ENCODE measurements around the gene IFRD2.
"Not testable (repeated sequence)": the region's sequence is repeated elsewhere in the genome, so short reads cannot be mapped to it uniquely, and the experiment has no call there.

Gene IFRD2

DNA sequence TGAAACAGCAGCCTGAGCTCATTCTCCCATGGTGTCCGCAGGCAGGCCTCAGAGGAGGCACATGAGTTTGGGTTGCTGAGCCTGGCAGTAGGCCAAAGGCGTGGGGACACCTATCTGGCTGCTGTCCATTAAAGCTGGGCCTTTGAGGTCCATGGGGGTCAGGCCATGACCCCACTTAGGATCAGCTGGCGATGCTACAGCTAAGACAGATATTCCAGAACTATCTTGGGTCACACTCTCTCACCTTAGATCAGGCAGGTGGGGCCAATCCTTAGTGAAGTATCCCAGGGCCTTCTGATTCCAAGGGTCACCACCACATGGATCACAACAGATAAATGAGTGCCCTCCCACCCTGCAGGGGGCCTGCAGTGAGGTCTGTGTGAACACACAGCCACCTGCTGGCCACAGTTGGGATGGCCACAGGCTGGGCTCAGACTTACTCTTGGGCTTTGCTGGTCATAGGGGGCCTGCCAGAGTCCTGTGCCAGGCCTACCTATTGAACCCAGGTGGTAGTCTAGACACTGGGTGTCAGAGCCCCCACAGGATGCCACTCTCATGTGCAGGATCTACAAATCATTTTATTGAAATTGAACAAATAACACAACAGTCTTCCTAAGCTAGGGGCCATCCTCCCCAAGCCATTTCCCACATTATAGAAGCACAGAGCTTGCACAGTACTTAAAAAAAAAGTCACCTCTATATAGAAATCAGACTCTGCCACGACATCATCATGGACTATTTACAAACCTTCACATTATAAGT is 32.3 kb upstream of the IFRD2 start:
- peak; percentile 59 to 74 for DNase-seq

DNA sequence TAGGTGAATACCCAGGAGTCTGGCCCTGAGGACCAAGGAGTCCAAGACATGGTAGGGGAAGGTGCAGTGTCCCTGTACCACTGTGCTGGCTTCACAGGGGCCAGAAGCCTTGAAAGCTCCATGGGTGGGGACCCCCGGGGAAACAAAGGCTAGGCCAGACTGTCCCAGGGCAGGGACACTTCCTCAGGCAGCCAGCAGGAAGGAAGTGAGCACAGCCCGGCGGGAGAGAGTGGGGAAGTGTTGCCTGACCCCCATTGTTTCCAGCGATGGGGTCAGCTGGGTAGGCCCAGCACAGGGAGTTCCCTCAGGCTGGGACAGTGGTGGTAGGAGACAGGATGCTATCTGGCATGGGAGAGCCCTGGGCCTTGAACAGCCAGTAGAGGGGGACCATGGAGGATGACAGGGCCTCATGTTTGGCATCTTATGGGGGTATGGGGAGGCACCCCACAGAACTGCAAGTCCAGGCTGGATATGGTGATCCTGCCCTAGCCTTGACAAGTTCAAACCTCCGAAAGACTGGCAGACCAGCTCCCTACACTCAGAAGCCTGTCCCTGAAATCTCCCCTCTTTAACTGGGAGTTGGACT is 31.5 kb upstream of the IFRD2 start:
- DNase-seq = no peak

DNA sequence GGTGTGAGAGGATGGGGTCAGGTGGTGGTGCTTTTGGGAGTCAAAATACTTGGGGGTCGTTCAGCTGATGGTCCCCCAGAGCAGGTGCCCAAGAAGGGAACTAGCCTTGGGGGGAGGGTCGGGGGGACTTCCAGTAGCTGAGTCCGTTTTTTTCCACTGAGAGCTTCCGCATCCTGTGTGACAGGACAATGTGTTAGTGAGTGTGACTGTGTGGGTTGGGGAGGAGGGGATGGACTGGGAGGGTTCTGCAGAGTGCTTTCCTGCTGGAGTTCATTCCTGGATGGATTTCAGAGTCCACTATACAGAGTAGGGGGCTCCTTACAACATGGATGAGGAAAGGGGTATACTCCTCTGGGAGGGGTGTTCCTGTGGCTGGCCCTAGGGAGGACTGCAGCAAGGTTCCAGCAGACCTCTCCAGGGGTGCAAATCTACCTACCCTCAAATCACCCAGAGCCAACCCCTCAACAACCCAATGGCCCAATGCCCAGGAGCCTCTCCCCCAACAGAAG is 30.9 kb upstream of the IFRD2 start:
- no peak for DNase-seq

DNA sequence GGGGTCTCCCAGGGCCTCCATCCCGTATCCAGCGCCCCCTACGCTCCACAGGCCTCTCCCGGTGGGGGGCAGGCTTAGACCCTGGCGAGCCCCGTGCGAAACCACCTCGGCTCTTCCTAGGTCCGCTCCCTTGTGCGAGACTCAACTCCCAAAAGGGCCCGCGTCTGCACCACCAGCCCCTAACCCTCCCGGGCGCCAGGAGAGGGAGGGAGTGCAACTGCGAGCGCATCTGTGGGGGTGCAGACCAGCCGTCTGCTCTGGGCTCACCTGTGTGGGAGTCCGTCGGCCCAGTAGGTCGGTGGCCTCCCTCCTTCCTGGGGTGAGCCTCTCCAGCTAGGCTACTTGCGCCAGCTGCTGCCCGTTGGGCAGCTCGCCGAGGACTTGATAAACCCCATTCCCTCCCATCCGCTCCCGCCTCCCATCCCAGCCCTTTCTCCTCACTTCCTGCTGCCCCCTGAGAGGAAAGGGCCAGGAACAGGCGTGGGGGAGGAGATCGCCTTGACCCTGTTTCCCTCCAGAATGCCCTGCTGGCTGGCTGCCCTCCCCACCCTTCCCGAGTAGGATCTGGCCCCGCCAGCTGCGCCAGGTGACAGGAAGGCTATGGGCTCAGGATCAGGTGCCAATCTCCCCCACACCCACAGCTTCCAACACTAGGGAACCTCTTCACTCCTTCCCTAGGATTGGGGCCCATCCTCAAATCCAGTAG is 30.3 kb upstream of the IFRD2 start, which contains the start of gene HYAL2:
TSS of gene HYAL2 (minus strand) at position 360 of the 706 bp plus-strand sequence. CDS start 2,256 bp downstream, outside the sequence.
- no peak for DNase-seq

DNA sequence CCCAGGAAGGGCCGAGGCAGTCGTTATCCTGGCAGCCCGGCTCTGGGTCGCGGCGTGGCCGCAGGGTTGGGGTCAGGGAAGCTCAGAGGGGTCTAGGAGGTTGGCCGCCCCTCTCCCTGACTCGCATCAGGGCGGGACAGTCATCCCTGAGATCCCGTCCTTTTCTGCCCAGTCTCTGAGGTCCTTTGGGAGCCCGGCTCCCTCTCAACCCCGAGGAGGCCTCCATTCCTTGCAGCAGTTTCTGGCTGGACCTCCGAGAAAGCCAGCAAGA is 29.8 kb upstream of the IFRD2 start:
- DNase-seq = no peak

DNA sequence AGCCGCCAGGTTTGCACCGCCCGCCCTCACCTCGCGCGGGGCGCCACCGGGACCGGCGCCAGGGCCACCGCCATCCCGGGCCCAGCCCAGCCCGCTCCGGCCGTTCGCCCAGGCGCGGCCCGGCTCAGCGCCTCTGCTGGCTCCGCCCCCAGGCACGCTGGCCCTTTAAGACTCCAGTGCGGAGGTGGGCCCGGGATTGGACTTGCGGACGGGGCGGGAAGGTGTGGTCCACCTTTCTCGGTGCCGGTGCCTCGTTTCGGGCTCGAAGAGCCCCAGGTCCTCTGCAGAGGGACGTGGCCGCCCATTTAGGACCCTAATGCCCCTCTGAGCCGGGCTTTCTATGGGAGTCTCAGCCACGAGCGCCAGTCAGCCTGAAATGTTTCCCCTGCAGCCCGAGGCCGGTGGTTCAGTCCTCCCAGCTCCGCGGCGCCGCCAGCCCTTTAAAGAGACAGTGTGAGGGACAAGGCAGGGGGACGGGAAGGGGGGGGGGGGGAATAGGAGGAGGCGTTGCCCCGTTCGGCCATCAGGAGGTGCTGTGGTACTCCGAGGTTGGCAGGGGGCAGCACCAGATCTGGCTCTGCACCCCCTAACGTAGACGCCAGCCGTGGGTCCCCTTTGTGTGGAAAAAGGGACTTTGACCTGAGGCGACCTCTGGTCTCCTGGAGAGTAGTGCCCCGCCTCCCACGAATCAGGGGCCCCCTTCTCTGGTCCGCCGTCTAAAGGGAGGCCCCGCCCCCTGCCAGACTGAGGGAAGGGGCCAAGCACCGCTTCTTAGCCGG is 29.3 kb upstream of the IFRD2 start:
- peak; percentile 82 to 87 for DNase-seq

- DNase-seq = peak in 1 of 2 donors; percentile 69
Observed at GRCh38 chr3:50320853-50321335, 28.7 kb upstream of the IFRD2 start.

- no peak for DNase-seq
Observed at GRCh38 chr3:50319894-50320625, 27.8 kb upstream of the IFRD2 start.

- DNase-seq = no peak
Observed at GRCh38 chr3:50319181-50319893, 27.1 kb upstream of the IFRD2 start.

GRCh38 chr3:50318615-50319014 is 26.4 kb upstream of the IFRD2 start:
- DNase-seq = no peak

DNA sequence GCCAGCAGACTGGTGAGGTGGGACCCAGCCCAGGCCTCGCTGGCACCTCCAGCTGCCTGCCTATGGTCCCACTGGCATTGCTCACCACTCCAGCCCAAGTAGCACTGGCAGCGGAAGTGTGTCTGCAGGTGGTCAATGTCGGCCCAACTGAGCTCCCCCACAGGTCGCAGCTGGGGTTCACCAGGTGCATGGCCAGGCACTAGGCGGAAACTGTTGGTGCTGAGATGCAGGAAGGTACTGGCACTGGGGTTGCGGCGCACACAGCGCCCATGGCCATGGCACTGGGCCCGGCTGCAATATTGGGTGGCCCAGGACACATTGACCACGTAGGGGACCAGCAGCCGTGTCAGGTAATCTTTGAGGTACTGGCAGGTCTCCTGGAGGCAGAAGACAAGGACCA is 25.9 kb upstream of the IFRD2 start:
- DNase-seq = no peak

DNA sequence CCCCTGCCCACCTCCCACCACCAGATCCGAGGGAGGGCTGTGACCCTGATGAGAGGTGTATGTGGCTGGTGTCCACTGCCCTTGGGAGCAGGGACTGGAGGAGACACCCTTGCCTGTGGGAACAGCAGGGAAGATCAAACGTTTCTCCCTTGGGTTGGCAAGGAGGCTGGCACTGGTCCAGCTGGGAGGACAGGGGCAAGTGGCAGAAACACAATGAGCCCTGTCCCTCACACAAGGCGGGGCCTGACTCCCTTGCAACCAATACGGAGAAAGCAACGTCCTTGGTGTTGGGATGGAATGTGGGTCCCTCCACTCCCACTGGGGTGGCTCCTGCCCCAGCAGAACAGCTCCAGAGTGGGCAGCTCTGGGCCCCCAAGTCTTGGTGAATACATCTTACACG is 25.1 kb upstream of the IFRD2 start:
- DNase-seq = no peak

DNA sequence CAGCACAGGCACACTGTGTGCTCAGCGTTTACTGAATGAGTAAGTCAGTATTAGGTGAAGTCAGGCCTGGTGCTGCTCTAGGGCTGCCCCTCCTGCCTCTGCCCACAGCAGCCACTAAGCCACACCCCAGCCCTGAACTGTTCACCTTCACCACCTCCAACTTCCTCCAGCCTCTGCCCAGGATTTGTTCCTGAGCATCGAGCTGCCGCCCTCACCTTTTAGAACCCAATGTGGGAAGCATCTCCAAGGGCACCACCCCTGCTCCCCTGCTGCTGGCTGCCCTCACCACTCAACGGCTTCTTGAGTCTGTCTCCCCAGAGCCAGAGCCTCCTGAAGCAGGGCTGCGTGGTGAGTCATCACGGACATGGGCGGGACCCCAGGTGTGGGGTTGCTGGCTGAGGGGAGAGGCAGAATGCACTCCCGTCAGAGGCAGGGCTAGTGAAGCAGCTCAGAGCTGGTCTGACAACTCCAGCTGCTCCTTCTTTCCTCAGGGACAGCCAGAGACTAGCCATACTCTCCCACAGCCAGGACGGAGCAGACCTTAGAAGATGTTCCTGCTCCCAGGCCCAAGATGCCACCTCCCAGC is 24.5 kb upstream of the IFRD2 start:
- DNase-seq = peak; percentile 53 to 77

DNA sequence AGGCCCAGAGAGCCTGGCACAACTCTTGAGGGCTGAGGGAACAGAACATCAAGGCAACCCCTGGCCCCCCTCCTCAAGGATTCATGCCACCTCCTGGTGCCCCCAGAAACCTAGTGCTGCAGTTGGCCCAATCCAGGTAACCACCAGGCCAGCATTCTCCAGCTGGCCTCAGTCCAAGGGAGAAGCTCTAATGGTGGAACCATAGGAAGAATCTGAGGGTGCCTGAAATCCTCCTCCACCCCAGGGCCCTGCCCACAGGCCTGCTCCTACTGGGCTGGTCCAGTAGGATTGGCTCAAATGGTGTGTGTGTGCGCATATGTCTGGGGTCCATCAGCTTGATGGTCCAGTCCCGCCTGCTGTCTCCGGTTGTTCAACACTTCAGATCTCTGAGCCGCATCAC is 22.6 kb upstream of the IFRD2 start:
- no peak for DNase-seq

GRCh38 chr3:50314342-50314741 is 22.1 kb upstream of the IFRD2 start:
- no peak for DNase-seq

DNA sequence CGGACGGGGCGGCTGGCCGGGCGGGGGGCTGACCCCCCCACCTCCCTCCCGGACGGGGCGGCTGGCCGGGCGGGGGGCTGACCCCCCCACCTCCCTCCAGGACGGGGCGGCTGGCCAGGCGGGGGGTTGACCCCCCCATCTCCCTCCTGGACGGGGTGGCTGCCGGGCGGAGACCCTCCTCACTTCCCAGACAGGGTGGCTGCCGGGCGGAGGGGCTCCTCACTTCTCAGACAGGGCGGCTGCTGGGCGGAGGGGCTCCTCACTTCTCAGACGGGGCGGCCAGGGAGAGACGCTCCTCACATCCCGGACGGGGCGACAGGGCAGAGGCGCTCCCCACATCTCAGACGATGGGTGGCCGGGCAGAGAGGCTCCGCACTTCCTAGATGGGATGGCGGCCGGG is 19.8 kb upstream of the IFRD2 start:
- not testable (repeated sequence) for DNase-seq

DNA sequence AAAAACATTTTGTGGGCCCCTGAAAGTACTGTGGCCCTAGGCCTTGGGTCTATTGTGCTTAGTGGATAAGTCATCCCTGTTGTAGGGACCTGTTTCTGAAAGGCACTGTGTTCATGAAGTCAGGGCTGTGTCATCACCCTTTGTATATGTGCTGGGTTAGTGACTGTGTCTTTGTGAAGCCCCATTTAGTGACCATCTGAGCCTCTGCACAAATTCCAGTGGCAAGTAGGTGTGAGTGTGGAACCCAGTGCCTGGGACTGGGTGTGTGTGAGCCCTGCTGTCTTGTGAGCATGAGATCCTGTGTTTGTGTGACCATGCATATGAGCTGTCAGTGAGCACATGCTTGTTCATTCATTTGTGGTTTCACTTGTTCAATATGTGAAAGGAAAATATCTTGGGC is 12.4 kb upstream of the IFRD2 start:
- no peak for DNase-seq

GRCh38 chr3:50303013-50303815 is 11.0 kb upstream of the IFRD2 start, which contains the start of gene HYAL1:
TSS of gene HYAL1 (minus strand) at chr3:50303574. CDS start at chr3:50302956, 618 bp downstream.
- DNase-seq = no peak

- DNase-seq = no peak
Observed at GRCh38 chr3:50302095-50303012, 10.1 kb upstream of the IFRD2 start.

Measured in CD4-positive, alpha-beta T cell treated with Interferon alpha-2 for 1 hour (primary cell).